Esophagus (tissue), 2 donors: ENCODE data around the gene AKAP12. TPM values are rescaled to one million over a fixed set of nuclear protein-coding genes. Genes with fewer than 3 reads are reported as not detected.
A peak's percentile ranks its signal among the peaks of the same experiment; 100 is the strongest.

Experiments
- H3K27ac ChIP-seq, 2 donors: one replicate each; pipeline ENCODE4 v1.5.1; 2013; ENCODE audit warnings: low read depth in 2 of 2, mild to moderate bottlenecking in 2 of 2, inconsistent platforms in 1 of 2, low read length in 1 of 2, moderate library complexity in 1 of 2
- H3K27me3 ChIP-seq, 2 donors: one replicate each; pipeline ENCODE4 v1.6.1; 2013; ENCODE audit warnings: low read length in 2 of 2, control low read depth in 1 of 2, mild to moderate bottlenecking in 1 of 2; ENCODE audit not compliant: insufficient read depth in 2 of 2, control insufficient read depth in 1 of 2
- H3K36me3 ChIP-seq, 2 donors: one replicate each; pipeline ENCODE4 v1.6.1; 2013; ENCODE audit warnings: low read length in 1 of 2; ENCODE audit not compliant: control insufficient read depth in 2 of 2, insufficient read depth in 2 of 2
- H3K4me1 ChIP-seq, 2 donors: one replicate each; pipeline ENCODE4 v1.6.1; 2013; ENCODE audit warnings: low read length in 1 of 2; ENCODE audit not compliant: control insufficient read depth in 2 of 2, insufficient read depth in 2 of 2
- H3K4me3 ChIP-seq, 2 donors: one replicate each; pipeline ENCODE4 v1.5.1; 2013; ENCODE audit warnings: low read length in 2 of 2, mild to moderate bottlenecking in 2 of 2, low read depth in 1 of 2, moderate library complexity in 1 of 2
- H3K9me3 ChIP-seq, 2 donors: one replicate each; pipeline ENCODE4 v1.6.1; 2013; ENCODE audit warnings: mild to moderate bottlenecking in 2 of 2, low read depth in 1 of 2, low read length in 1 of 2, moderate library complexity in 1 of 2; ENCODE audit not compliant: control insufficient read depth in 2 of 2, insufficient read depth in 1 of 2
- WGBS, 2 donors: extraction: QIAGEN DNeasy Blood & Tissue Kit; methylation state at CpG; one replicate each; pipeline ENCODE4 v1.1.7; 2013; 5-methylcytosine and 5-hydroxymethylcytosine counted together
- polyA plus RNA-seq, 2 donors: library from polyadenylated mRNA; stranded (reverse); fragments of 200-250 nt; gene quantifications; one replicate each; pipeline ENCODE4 v1.2.3, GENCODE V29; 2013
- donor health status: healthy with polysubstance abuse.
- donor health status: Bipolar disorder and iron deficiency.

The AKAP12 gene
- polyA plus RNA-seq, 2 donors: 1.3 to 3.9 TPM

DNA sequence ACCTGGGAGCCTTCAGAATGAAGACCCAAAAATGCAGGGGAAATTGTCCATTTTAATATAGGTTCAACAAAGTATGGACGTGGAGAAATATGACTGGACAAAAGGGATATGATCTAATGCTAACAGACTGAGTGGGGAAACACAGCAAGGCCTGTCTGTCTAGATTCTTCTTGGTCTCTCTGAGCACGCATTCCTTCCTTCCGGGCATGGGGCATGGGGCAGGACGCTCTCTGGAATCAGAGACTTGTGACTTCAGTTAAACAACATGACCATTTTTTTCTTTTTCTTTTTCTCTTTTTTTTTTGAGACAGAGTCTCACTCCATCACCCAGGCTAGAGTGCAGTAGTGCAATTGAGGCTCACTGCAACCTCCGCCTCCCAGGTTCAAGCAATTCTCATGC, 119.7 kb downstream of the AKAP12 start:
- Histone ChIP-seq H3K27ac (no peak overlapping the region), H3K36me3 (no peaks in the 10 kb centered on the region), H3K4me1 (no peaks in the 10 kb centered on the region), H3K9me3 (no peaks in the 10 kb centered on the region), H3K4me3 (no peak overlapping the region), H3K27me3 (no peaks in the 10 kb centered on the region)
- 94% methylated on average over 5 of the region's 5 CpGs for WGBS, 2 donors

DNA sequence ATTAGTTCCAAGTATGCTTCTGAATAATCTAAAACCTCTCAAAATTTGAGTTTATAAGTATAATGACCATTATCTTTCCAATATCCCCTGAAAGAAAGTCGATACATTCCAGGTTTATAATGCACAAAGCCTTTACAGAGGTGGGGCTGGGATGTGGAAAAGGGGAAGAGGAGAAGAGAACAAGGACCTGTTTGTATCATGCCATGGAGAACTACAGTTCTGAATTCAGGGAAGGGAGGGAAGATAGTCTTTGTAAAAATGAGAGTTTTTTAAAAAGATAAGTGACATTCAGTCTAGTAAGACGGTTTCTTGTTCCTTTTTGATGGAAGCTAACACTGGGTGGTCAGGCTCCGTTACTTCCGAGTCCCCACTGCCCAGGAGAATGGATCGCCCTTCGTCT, 125.5 kb downstream of the AKAP12 start:
- no peak overlapping the region for H3K27ac ChIP-seq
- 92 to 97% methylated on average over 6 of the region's 6 CpGs for WGBS, 2 donors
- H3K36me3 ChIP-seq: peaks cover 11 to 13% of the 10 kb centered on the region in 2 donors
- H3K27me3 ChIP-seq: no peaks in the 10 kb centered on the region
- H3K4me1 ChIP-seq: no peaks in the 10 kb centered on the region
- no peaks in the 10 kb centered on the region for H3K9me3 ChIP-seq
- H3K4me3 ChIP-seq: no peak overlapping the region

- 85 to 88% methylated on average over 6 of the region's 6 CpGs for WGBS, 2 donors
- no peaks in the 10 kb centered on the region for H3K27me3 ChIP-seq
- H3K4me3 ChIP-seq: no peak overlapping the region
- peaks cover 9 to 16% of the 10 kb centered on the region in 2 donors for H3K36me3 ChIP-seq
- H3K9me3 ChIP-seq: no peaks in the 10 kb centered on the region
- no peak overlapping the region for H3K27ac ChIP-seq
- no peaks in the 10 kb centered on the region for H3K4me1 ChIP-seq
These were observed 130.8 kb downstream of the AKAP12 start for GRCh38 chr6:151370509-151371078.

- H3K27me3 ChIP-seq: no peaks in the 10 kb centered on the region
- no peaks in the 10 kb centered on the region for H3K9me3 ChIP-seq
- WGBS, 2 donors: 83 to 84% methylated on average over 5 of the region's 5 CpGs
- H3K4me1 ChIP-seq: no peaks in the 10 kb centered on the region
- H3K36me3 ChIP-seq: peaks cover 3 to 6% of the 10 kb centered on the region in 2 donors
- H3K4me3 ChIP-seq: no peak overlapping the region
- no peak overlapping the region for H3K27ac ChIP-seq
These were observed 132.4 kb downstream of the AKAP12 start for GRCh38 chr6:151372164-151372563.

DNA sequence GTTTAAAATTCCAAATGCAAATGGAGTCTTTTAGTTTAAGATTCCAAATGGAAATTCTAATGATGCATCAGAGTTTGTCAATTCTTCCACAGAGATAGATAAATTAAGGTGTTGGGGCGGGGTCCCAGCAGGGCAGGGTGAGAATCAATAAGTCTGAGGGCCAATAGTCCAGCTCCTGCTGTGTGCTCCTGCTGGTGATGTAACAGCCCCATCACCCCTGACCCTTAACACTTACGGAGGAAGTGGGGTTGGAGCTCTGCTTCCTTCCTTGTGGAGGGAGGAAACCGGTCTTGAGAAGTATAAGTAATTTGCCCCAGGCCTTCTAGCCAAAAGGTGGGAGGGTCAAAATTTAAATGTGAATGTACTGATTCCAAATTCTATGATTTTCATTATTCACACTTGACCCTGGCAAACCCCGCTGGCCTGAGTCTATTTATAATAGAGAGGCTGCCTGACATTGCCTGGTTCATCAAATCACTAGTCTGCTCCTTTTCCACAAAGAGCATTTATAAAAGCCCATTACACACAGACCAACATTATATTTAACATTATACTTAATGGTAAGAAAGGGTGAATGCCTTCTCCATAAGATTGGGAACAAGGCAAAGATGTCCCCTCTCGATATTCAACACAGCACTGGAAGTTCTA, 134.4 kb downstream of the AKAP12 start:
- no peaks in the 10 kb centered on the region for H3K9me3 ChIP-seq
- no peaks in the 10 kb centered on the region for H3K4me1 ChIP-seq
- peaks cover 3 to 6% of the 10 kb centered on the region in 2 donors for H3K36me3 ChIP-seq
- H3K27me3 ChIP-seq: no peaks in the 10 kb centered on the region
- no peak overlapping the region for H3K4me3 ChIP-seq
- H3K27ac ChIP-seq: no peak overlapping the region
- 73 to 79% methylated on average over 5 of the region's 5 CpGs for WGBS, 2 donors

- H3K4me3 ChIP-seq: no peak overlapping the region
- no peak overlapping the region for H3K27ac ChIP-seq
- peaks cover 0 to 4% of the 10 kb centered on the region in 2 donors for H3K4me1 ChIP-seq
- 98% methylated on average over 2 of the region's 2 CpGs for WGBS, 2 donors
- H3K27me3 ChIP-seq: no peaks in the 10 kb centered on the region
- no peaks in the 10 kb centered on the region for H3K9me3 ChIP-seq
- peaks cover 3 to 6% of the 10 kb centered on the region in 2 donors for H3K36me3 ChIP-seq
These were observed 136.1 kb downstream of the AKAP12 start for GRCh38 chr6:151375833-151376232.

GRCh38 chr6:151376440-151376839, 136.7 kb downstream of the AKAP12 start:
- no peak overlapping the region for H3K27ac ChIP-seq
- 63 to 76% methylated on average over 1 of the region's 1 CpG for WGBS, 2 donors
- peaks cover 0 to 6% of the 10 kb centered on the region in 2 donors for H3K4me1 ChIP-seq

DNA sequence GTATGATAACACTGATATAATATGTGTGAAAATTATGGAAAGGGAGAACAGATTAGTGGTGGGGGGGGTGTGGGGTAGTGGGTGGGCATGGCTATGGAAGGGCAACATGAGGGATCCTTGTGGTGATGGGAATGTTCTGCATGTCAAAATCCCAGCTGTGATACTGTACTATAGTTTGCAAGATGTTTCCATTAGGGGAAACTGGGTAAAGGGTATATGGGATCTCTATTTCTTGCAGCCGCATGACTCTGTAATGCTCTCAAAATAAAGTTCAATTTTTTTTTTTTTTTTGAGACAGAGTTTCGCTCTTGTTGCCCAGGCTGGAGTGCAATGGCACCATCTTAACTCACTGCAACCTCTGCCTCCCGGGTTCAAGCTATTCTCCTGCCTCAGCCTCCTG, 137.3 kb downstream of the AKAP12 start:
- H3K27me3 ChIP-seq: no peaks in the 10 kb centered on the region
- H3K36me3 ChIP-seq: no peaks in the 10 kb centered on the region
- no peaks in the 10 kb centered on the region for H3K9me3 ChIP-seq
- 83 to 85% methylated on average over 3 of the region's 3 CpGs for WGBS, 2 donors
- no peak overlapping the region for H3K4me3 ChIP-seq
- H3K27ac ChIP-seq: no peak overlapping the region
- H3K4me1 ChIP-seq: peaks cover 0 to 6% of the 10 kb centered on the region in 2 donors

More at GRCh38 chr6:151376440-151376839, 136.7 kb downstream of the AKAP12 start:
- H3K9me3 ChIP-seq: no peaks in the 10 kb centered on the region
- H3K27me3 ChIP-seq: no peaks in the 10 kb centered on the region
- H3K4me3 ChIP-seq: no peak overlapping the region
- H3K36me3 ChIP-seq: peaks cover 0 to under 1% of the 10 kb centered on the region in 2 donors

- 81% methylated on average over 14 of the region's 14 CpGs for WGBS, 2 donors
- Histone ChIP-seq H3K4me3 (no peak overlapping the region), H3K27me3 (no peaks in the 10 kb centered on the region), H3K4me1 (peaks cover 0 to 6% of the 10 kb centered on the region in 2 donors), H3K27ac (peak overlapping the region in 1 of 2 donors; percentile 67), H3K36me3 (no peaks in the 10 kb centered on the region), H3K9me3 (no peaks in the 10 kb centered on the region)
These were observed 140.4 kb downstream of the AKAP12 start for GRCh38 chr6:151379933-151380847.
